ENCODE data around the gene GSTO1.

GSTO1 gene

DNA sequence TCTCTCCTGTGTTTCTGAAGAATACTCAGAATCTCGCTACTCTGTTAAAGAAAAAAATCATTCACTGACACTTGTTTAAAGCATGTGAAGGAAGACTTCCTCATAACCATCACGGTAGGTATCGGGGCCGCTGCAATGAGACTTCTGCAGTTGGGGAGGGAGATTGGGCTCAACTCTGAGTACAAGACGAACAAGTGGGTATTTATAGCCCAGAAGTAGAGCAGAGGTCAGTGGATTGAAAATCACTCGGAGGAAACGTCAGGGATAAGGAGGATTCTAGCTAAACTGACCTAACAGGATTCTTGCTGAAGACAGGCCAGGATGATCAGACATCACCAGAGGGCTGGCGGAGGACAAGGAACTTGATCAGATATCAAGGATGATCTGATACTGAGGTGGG lies 50.2 kb downstream of the GSTO1 start:
- TF ChIP-seq, protein P1, sequence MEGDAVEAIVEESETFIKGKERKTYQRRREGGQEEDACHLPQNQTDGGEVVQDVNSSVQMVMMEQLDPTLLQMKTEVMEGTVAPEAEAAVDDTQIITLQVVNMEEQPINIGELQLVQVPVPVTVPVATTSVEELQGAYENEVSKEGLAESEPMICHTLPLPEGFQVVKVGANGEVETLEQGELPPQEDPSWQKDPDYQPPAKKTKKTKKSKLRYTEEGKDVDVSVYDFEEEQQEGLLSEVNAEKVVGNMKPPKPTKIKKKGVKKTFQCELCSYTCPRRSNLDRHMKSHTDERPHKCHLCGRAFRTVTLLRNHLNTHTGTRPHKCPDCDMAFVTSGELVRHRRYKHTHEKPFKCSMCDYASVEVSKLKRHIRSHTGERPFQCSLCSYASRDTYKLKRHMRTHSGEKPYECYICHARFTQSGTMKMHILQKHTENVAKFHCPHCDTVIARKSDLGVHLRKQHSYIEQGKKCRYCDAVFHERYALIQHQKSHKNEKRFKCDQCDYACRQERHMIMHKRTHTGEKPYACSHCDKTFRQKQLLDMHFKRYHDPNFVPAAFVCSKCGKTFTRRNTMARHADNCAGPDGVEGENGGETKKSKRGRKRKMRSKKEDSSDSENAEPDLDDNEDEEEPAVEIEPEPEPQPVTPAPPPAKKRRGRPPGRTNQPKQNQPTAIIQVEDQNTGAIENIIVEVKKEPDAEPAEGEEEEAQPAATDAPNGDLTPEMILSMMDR (IDR thresholded peaks at IDR 0.05; ENCODE audit: poor library complexity, severe bottlenecking): no peak
- H3K27me3 ChIP-seq (ENCODE audit: insufficient read depth, poor library complexity, severe bottlenecking): no peaks in the 10 kb centered on the region
- no peak for DNase-seq (ENCODE audit: low spot score)
- H3K9me3 ChIP-seq (ENCODE audit: severe bottlenecking): no peaks in the 10 kb centered on the region
- no peak for ATAC-seq (ENCODE audit: low read depth)
- H3K4me1 ChIP-seq (ENCODE audit: insufficient read depth, poor library complexity, severe bottlenecking): peaks cover 22% of the 10 kb centered on the region
- H3K36me3 ChIP-seq (ENCODE audit: low read depth): 0 out of 2 replicates have a peak, but pooled peaks cover 5% of the 10 kb centered on the region
- H3K4me3 ChIP-seq (ENCODE audit: severe bottlenecking): no peak overlapping the region
- peak overlapping the region; percentile 16 for H3K27ac ChIP-seq (ENCODE audit: poor library complexity, severe bottlenecking)

DNA sequence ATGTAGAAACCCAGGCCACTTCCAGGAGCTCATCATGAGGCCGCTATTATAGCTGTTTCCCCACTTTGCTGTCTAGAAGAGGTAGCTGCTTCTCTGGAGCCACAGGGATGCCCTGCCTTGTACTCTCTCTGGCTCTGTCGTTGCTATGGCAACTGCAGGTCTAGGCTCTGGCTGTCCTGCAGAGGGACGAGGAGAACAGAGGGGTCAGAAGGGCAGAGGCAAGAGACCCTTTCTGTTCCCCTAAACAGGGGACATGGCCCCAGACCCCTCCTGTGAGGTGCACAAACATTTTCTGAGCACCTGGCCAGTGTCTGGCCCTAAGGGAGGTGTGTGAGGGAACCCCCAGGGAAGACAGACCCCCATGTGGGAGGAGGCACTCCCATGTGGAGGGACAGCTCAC lies 52.2 kb downstream of the GSTO1 start:
- TF ChIP-seq, protein P1 (IDR thresholded peaks at IDR 0.05; ENCODE audit: poor library complexity, severe bottlenecking): no peak
- H3K27ac ChIP-seq (ENCODE audit: poor library complexity, severe bottlenecking): no peak overlapping the region
- no peak overlapping the region for H3K4me3 ChIP-seq (ENCODE audit: severe bottlenecking)
- no peaks in the 10 kb centered on the region for H3K9me3 ChIP-seq (ENCODE audit: severe bottlenecking)
- peaks cover 17% of the 10 kb centered on the region for H3K36me3 ChIP-seq (ENCODE audit: low read depth)
- ATAC-seq (ENCODE audit: low read depth) (no peak), DNase-seq (ENCODE audit: low spot score) (no peak)
- H3K4me1 ChIP-seq (ENCODE audit: insufficient read depth, poor library complexity, severe bottlenecking): peaks cover 4% of the 10 kb centered on the region
- H3K27me3 ChIP-seq (ENCODE audit: insufficient read depth, poor library complexity, severe bottlenecking): no peaks in the 10 kb centered on the region

DNA sequence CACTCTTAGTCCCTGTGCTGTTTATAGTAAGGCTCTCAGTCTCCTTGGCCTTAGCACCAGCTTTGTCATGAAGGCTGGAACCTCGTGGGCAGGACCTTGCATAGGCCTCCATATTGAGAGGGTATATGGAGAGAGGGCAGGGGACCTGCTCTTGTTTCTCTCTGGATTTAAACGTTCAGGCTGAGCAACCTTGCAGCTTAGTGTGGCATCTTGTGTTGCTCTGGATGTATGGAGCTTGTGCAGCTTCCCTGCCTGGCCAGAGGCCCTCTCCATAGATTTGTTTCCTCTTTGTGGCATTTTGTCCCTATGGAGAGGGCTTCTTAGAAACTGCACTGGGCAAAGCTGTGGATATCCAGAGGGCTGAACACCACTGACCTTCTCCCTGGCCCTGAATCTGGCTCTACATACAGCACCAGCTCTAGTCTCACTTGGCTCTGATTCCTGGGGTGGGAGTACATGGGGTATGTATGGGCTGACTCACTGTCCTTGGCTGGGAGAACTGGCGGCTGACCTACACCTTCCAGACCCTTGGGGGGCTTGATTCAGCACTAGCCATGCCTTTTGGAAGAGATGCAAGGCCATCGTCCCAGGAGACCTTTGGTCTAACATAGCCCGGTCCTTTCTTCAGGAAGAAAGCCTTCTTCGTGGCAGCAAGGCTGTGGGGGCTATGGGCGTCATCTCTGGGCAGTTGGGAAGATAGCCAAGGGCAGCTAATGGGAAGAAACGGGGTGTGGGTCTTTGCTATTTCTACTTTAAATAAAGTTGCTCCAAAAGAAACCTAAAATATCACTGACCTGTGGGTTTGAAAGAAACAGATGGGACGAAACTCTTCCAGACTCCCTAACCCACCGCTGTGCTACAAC lies 53.1 kb downstream of the GSTO1 start:
- ATAC-seq (ENCODE audit: low read depth): no peak
- Histone ChIP-seq H3K9me3 (ENCODE audit: severe bottlenecking) (no peaks in the 10 kb centered on the region), H3K4me3 (ENCODE audit: severe bottlenecking) (no peak overlapping the region), H3K27me3 (ENCODE audit: insufficient read depth, poor library complexity, severe bottlenecking) (no peaks in the 10 kb centered on the region), H3K36me3 (ENCODE audit: low read depth) (peaks cover 26% of the 10 kb centered on the region), H3K4me1 (ENCODE audit: insufficient read depth, poor library complexity, severe bottlenecking) (peaks cover 4% of the 10 kb centered on the region), H3K27ac (ENCODE audit: poor library complexity, severe bottlenecking) (no peak overlapping the region)
- TF ChIP-seq, protein P1 (IDR thresholded peaks at IDR 0.05; ENCODE audit: poor library complexity, severe bottlenecking): no peak
- no peak for DNase-seq (ENCODE audit: low spot score)

DNA sequence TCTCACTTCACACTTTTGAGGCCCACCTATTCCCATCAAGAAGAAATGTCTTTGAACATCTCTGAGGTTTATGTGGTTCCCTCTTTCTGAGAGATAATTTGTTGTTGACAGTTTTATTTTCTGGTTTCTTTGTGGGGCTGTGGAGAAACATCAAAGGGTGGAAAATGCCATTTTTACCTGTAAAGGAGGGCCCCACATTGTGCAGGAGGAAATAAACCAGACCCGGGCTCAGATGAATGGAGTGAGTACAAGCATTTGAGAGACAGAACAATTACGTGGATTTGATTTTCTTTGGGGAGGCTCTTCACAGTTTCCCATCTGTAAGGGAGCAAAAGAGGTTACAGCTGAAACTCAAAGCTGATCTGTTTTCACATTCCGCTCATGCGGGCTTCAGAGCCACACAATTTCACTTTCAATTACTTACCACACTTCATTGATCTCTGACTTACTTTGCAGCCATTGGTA lies 53.8 kb downstream of the GSTO1 start:
- H3K36me3 ChIP-seq (ENCODE audit: low read depth): peaks cover 32% of the 10 kb centered on the region
- no peaks in the 10 kb centered on the region for H3K27me3 ChIP-seq (ENCODE audit: insufficient read depth, poor library complexity, severe bottlenecking)
- DNase-seq (ENCODE audit: low spot score) (no peak), ATAC-seq (ENCODE audit: low read depth) (no peak)
- TF ChIP-seq, protein P1 (IDR thresholded peaks at IDR 0.05; ENCODE audit: poor library complexity, severe bottlenecking): no peak
- no peak overlapping the region for H3K4me3 ChIP-seq (ENCODE audit: severe bottlenecking)
- no peaks in the 10 kb centered on the region for H3K9me3 ChIP-seq (ENCODE audit: severe bottlenecking)
- peaks cover 4% of the 10 kb centered on the region for H3K4me1 ChIP-seq (ENCODE audit: insufficient read depth, poor library complexity, severe bottlenecking)
- no peak overlapping the region for H3K27ac ChIP-seq (ENCODE audit: poor library complexity, severe bottlenecking)
